GM23338 (cell line): ENCODE data around the gene C14orf132. TPM values are rescaled to one million over a fixed set of nuclear protein-coding genes. Genes with fewer than 3 reads are reported as not detected.

Experiments
- CREB1 ChIP-seq: fragments of 250-450 bp; sonication (Bioruptor Pico); IDR thresholded peaks from 2 replicates; pipeline ENCODE4 v1.5.0; 2020; ENCODE audit warnings: low read depth, mild to moderate bottlenecking, moderate library complexity
- ETS1 ChIP-seq: IDR thresholded peaks from 2 replicates; pipeline ENCODE4 v1.6.1; 2016; ENCODE audit warnings: antibody characterized with exemption
- JUNB ChIP-seq: IDR thresholded peaks from one replicate; pipeline ENCODE4 v1.6.1; 2016; ENCODE audit warnings: antibody characterized with exemption; ENCODE audit not compliant: unreplicated experiment
- STAT1 ChIP-seq: IDR thresholded peaks from one replicate; pipeline ENCODE4 v1.6.1; 2016; ENCODE audit warnings: antibody characterized with exemption; ENCODE audit not compliant: unreplicated experiment
- ZNF114 ChIP-seq: fragments of 250-450 bp; sonication (Bioruptor Pico); IDR thresholded peaks from 2 replicates; pipeline ENCODE4 v1.5.0; 2020; ENCODE audit warnings: mild to moderate bottlenecking, moderate library complexity
- ZNF462 ChIP-seq: fragments of 250-450 bp; sonication (Bioruptor Pico); IDR thresholded peaks from 2 replicates; pipeline ENCODE4 v1.5.0; 2020; ENCODE audit warnings: mild to moderate bottlenecking, moderate library complexity
- polyA plus RNA-seq: library from polyadenylated mRNA; unstranded; fragments of >200 nt; fragmentation: Nextera tagmentation; extraction: Ambion mirVana; gene quantifications from 2 replicates; pipeline ENCODE4 v1.2.1, GENCODE V29; 2016
- total RNA-seq: library from RNA; depleted of rRNA; stranded (reverse); fragments of >200 nt; shearing (Covaris generic); gene quantifications from 2 replicates; pipeline ENCODE4 v1.2.3, GENCODE V29; 2014
- TF ChIP-seq, protein P1 (sequence below): IDR thresholded peaks from one replicate; pipeline ENCODE4 v1.6.1; 2018; ENCODE audit warnings: antibody characterized with exemption; ENCODE audit not compliant: unreplicated experiment

C14orf132 gene
- total and polyA plus RNA-seq, 2 experiments from 2014 or later, result 13.8 to 16.2 TPM

- TF ChIP-seq ZNF462 (CRISPR knock-in tag), result no peak
- TF ChIP-seq CREB1 (CRISPR knock-in tag), result no peak
- TF ChIP-seq, protein P1, sequence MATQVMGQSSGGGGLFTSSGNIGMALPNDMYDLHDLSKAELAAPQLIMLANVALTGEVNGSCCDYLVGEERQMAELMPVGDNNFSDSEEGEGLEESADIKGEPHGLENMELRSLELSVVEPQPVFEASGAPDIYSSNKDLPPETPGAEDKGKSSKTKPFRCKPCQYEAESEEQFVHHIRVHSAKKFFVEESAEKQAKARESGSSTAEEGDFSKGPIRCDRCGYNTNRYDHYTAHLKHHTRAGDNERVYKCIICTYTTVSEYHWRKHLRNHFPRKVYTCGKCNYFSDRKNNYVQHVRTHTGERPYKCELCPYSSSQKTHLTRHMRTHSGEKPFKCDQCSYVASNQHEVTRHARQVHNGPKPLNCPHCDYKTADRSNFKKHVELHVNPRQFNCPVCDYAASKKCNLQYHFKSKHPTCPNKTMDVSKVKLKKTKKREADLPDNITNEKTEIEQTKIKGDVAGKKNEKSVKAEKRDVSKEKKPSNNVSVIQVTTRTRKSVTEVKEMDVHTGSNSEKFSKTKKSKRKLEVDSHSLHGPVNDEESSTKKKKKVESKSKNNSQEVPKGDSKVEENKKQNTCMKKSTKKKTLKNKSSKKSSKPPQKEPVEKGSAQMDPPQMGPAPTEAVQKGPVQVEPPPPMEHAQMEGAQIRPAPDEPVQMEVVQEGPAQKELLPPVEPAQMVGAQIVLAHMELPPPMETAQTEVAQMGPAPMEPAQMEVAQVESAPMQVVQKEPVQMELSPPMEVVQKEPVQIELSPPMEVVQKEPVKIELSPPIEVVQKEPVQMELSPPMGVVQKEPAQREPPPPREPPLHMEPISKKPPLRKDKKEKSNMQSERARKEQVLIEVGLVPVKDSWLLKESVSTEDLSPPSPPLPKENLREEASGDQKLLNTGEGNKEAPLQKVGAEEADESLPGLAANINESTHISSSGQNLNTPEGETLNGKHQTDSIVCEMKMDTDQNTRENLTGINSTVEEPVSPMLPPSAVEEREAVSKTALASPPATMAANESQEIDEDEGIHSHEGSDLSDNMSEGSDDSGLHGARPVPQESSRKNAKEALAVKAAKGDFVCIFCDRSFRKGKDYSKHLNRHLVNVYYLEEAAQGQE, result no peak
- no peak for TF ChIP-seq ZNF114 (CRISPR knock-in tag)
- no peak for TF ChIP-seq JUNB
- no peak for TF ChIP-seq ETS1
- no peak for TF ChIP-seq STAT1
Observed at GRCh38 chr14:96062506-96062905, 23.3 kb downstream of the C14orf132 start (continued).
